CD4-positive, alpha-beta T cell (primary cell): ENCODE data around the gene SEPHS1. TPM values are rescaled to one million over a fixed set of nuclear protein-coding genes. Genes with fewer than 3 reads are reported as not detected.
"Not testable (repeated sequence)": the region's sequence is repeated elsewhere in the genome, so short reads cannot be mapped to it uniquely, and the experiment has no call there.

Experiments used
- ATAC-seq: fragments of 200-7000 bp; cut with Tn5 transposase; one replicate; pipeline ENCODE4 v1.10.0; 2022; ENCODE audit warnings: mild to moderate bottlenecking; ENCODE audit not compliant: poor library complexity
- CTCF ChIA-PET: fragments of 350-600 bp; sonication (Branson Sonifier 250); formaldehyde crosslinking; loops from one replicate; lab custom pipeline; 2021; ENCODE audit warnings: antibody characterized with exemption, inconsistent platforms; lab: Charles Lee
- POLR2A ChIA-PET: fragments of 350-600 bp; sonication (Branson Sonifier 250); formaldehyde crosslinking; loops from one replicate; lab custom pipeline; 2021; ENCODE audit warnings: antibody characterized with exemption, inconsistent platforms; lab: Charles Lee
- DNase-seq, 14 experiments: peaks; one replicate each; pipeline ENCODE4 v3.0.0-alpha.2; 2013 to 2020; ENCODE audit warnings: mixed read lengths in 2 of 14
- H3K27ac ChIP-seq, 2 donors: one replicate each; pipeline versions ENCODE4 v1.5.1 to v1.7.0; 2013; ENCODE audit warnings: low read length in 2 of 2, low read depth in 1 of 2, mild to moderate bottlenecking in 1 of 2
- H3K27me3 ChIP-seq, 2 experiments: 1 replicate in 1 of 2; 2 replicates in 1 of 2; pipeline versions ENCODE4 v1.6.1 to v1.7.0; 2013; ENCODE audit warnings: low read length in 2 of 2, control low read depth in 1 of 2, mild to moderate bottlenecking in 1 of 2, moderate library complexity in 1 of 2; ENCODE audit not compliant: insufficient read depth in 2 of 2, control insufficient read depth in 1 of 2
- H3K36me3 ChIP-seq: one replicate; pipeline ENCODE4 v1.6.1; 2013; ENCODE audit warnings: low read length, control low read depth; ENCODE audit not compliant: insufficient read depth
- H3K4me1 ChIP-seq: one replicate; pipeline ENCODE4 v1.6.1; 2013; ENCODE audit warnings: low read length, control low read depth; ENCODE audit not compliant: insufficient read depth
- H3K4me3 ChIP-seq: one replicate; pipeline ENCODE4 v1.5.1; 2013; ENCODE audit warnings: mild to moderate bottlenecking, low read length, moderate library complexity
- H3K9me3 ChIP-seq, 2 experiments: 1 replicate in 1 of 2; 2 replicates in 1 of 2; pipeline versions ENCODE4 v1.6.1 to v1.7.0; 2013; ENCODE audit warnings: low read length in 2 of 2, mild to moderate bottlenecking in 2 of 2, control low read depth in 1 of 2, moderate library complexity in 1 of 2; ENCODE audit not compliant: control insufficient read depth in 1 of 2, insufficient read depth in 1 of 2
- H3K27ac Mint-ChIP-seq: one replicate; pipeline ENCODE4 v1.8.0; 2020; ENCODE audit warnings: mixed read lengths
- H3K27me3 Mint-ChIP-seq: one replicate; pipeline ENCODE4 v1.8.0; 2021; ENCODE audit warnings: mixed read lengths
- H3K36me3 Mint-ChIP-seq: one replicate; pipeline ENCODE4 v1.8.0; 2021; ENCODE audit warnings: low read depth, mixed read lengths
- H3K4me1 Mint-ChIP-seq: one replicate; pipeline ENCODE4 v1.8.0; 2021; ENCODE audit warnings: low read depth, mixed read lengths
- H3K4me3 Mint-ChIP-seq: one replicate; pipeline ENCODE4 v1.8.0; 2020; ENCODE audit warnings: mild to moderate bottlenecking, mixed read lengths
- H3K9me3 Mint-ChIP-seq: one replicate; pipeline ENCODE4 v1.8.0; 2020; ENCODE audit warnings: mixed read lengths
- CTCF ChIP-seq: fragments of 200-600 bp; IDR thresholded peaks from one replicate; pipeline ENCODE4 v1.8.0; 2022; ENCODE audit warnings: antibody characterized with exemption, mild to moderate bottlenecking
- intact Hi-C, 2 experiments: fragments of 100-400 bp; cut with DNase I in 1 of 2; cut with micrococcal nuclease in 1 of 2; formaldehyde crosslinking; loops; one replicate each; pipeline versions ENCODE4 v1.15.1 to v1.9.0; 2023 to 2025; cut with DNase I, micrococcal nuclease
- total RNA-seq, 174 experiments: library from RNA in 2 of 174; stranded (reverse) in 2 of 174; gene quantifications; one replicate each; pipeline ENCODE4 v1.2.3 and lab custom pipeline; 2021 to 2026

The SEPHS1 gene
- total RNA-seq, 2 experiments from 2014 or later, result 13.1 to 17.9 TPM

GRCh38 chr10:13334556-13334955 is 13.5 kb downstream of the SEPHS1 start:
- CTCF ChIA-PET, result no interaction called here
- POLR2A ChIA-PET, result interaction anchor here (2.1 kb wide), 1 partner anchor 32 kb away, joined by 7 read pairs; no protein-coding TSS in a partner anchor

DNA sequence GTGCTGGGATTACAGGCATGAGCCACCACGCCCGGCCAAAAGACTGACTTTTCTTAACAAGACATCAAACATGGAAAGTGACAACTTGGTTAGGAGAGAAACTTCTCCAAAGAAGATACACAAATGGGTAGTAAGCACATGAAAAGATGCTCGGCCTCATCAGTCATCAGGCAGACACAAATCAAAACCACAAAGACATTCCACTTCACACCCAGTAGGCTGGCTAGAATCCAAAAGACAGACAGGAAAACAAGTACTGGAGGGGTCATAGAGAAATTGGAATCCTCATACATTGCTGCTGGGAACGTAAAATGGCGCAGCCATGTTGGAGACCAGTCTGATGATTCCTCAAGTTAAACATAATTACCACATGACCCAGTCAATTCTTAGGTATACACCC is 16.4 kb downstream of the SEPHS1 start:
- no peak for TF ChIP-seq CTCF
- Histone ChIP-seq H3K27ac (no peak overlapping the region), H3K27me3 (no peaks in the 10 kb centered on the region), H3K4me1 (no peaks in the 10 kb centered on the region), H3K9me3 (no peaks in the 10 kb centered on the region), H3K4me3 (no peak overlapping the region), H3K36me3 (peaks cover 66% of the 10 kb centered on the region)
- no peak overlapping the region for H3K4me3 Mint-ChIP-seq
- H3K27ac Mint-ChIP-seq, result no peak overlapping the region
- H3K36me3 Mint-ChIP-seq, result peaks cover 85% of the 10 kb centered on the region
- ChIA-PET POLR2A (no interaction called here), CTCF (no interaction called here)
- intact Hi-C loops, result no loop called here
- no peaks in the 10 kb centered on the region for H3K9me3 Mint-ChIP-seq
- no peaks in the 10 kb centered on the region for H3K4me1 Mint-ChIP-seq
- DNase-seq (no peak), ATAC-seq (no peak)
- H3K27me3 Mint-ChIP-seq, result no peaks in the 10 kb centered on the region

More at GRCh38 chr10:13334556-13334955, 13.5 kb downstream of the SEPHS1 start:
- Histone ChIP-seq H3K36me3 (peaks cover 61% of the 10 kb centered on the region), H3K27me3 (no peaks in the 10 kb centered on the region), H3K4me1 (no peaks in the 10 kb centered on the region), H3K4me3 (no peak overlapping the region), H3K27ac (no peak overlapping the region), H3K9me3 (no peaks in the 10 kb centered on the region)
- Mint-ChIP-seq H3K9me3 (no peaks in the 10 kb centered on the region), H3K27me3 (no peaks in the 10 kb centered on the region), H3K36me3 (peaks cover 80% of the 10 kb centered on the region), H3K4me3 (no peak overlapping the region), H3K4me1 (peaks cover 17% of the 10 kb centered on the region), H3K27ac (no peak overlapping the region)
- no peak for TF ChIP-seq CTCF
- ATAC-seq, result no peak
- no peak for DNase-seq
- intact Hi-C loops, result no loop called here

- DNase-seq, CTCF ChIA-PET, H3K4me3 Mint-ChIP-seq, H3K27me3 Mint-ChIP-seq, H3K27ac Mint-ChIP-seq, H3K27ac ChIP-seq, H3K27me3 ChIP-seq, intact Hi-C loops, POLR2A ChIA-PET, H3K4me1 Mint-ChIP-seq, ATAC-seq, H3K4me1 ChIP-seq, H3K4me3 ChIP-seq, H3K9me3 Mint-ChIP-seq, H3K9me3 ChIP-seq: not testable (repeated sequence)
- H3K36me3 Mint-ChIP-seq, result peaks cover 85% of the 10 kb centered on the region
- H3K36me3 ChIP-seq, result peaks cover 70% of the 10 kb centered on the region
These were observed 17.1 kb downstream of the SEPHS1 start for GRCh38 chr10:13330980-13331379.

GRCh38 chr10:13329565-13329964 is 18.5 kb downstream of the SEPHS1 start:
- Histone ChIP-seq H3K9me3 (no peaks in the 10 kb centered on the region), H3K27ac (no peak overlapping the region), H3K4me3 (no peak overlapping the region), H3K4me1 (no peaks in the 10 kb centered on the region), H3K27me3 (no peaks in the 10 kb centered on the region), H3K36me3 (peaks cover 76% of the 10 kb centered on the region)
- Mint-ChIP-seq H3K27me3 (no peaks in the 10 kb centered on the region), H3K4me1 (no peaks in the 10 kb centered on the region), H3K9me3 (no peaks in the 10 kb centered on the region), H3K27ac (peak overlapping the region; percentile 31), H3K36me3 (peaks cover 86% of the 10 kb centered on the region), H3K4me3 (no peak overlapping the region)
- ATAC-seq, result no peak
- intact Hi-C loops, result no loop called here
- DNase-seq, result no peak
- POLR2A ChIA-PET, result interaction anchor here (1.6 to 2.2 kb wide), 2 partner anchors 19 to 27 kb away, joined by 5 to 10 read pairs; no protein-coding TSS in a partner anchor
- CTCF ChIA-PET, result no interaction called here
- TF ChIP-seq CTCF, result no peak
